ENCODE measurements around the gene GTF2F2. TPM values are rescaled to one million over a fixed set of nuclear protein-coding genes. Genes with fewer than 3 reads are reported as not detected.

GTF2F2 gene
- total RNA-seq, 4 donors from 2014 or later: 9.4 to 23.3 (median 19.6) TPM

DNA sequence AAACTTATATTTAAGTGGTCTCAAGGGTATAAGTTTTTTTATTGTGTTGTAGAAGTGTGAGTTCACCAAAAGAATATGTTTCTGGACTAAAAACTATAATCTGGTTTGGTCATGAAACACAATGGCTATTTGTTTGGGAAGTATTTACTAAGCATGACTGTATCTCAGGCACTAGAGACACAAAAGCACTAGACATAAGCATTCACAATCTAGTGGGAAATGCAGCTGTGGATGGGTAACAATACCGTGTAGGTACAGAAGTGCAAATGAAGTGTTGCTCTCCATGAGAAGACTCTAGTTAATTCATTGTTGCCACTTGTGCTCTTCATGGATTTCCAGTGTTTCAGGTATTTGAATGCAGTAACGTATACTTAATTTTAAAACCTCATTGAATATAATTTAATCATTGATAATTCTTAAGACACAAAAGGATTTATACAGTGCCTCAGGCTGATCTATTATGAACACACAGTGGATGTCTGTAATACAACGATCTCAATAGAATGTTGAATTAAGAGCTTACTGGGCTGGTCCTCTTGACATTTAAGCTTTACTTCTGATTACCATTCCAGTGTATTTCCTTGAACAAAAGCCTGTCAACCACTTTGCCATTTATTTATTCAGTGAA, 169.7 kb downstream of the GTF2F2 start:
- intact Hi-C loops (cut with DNase I): no loop called here
- Histone ChIP-seq H3K36me3 (peaks cover 0 to 37% (median 0%) of the 10 kb centered on the region in 3 donors), H3K27me3 (no peaks in the 10 kb centered on the region), H3K9me3 (no peaks in the 10 kb centered on the region), H3K4me3 (no peak overlapping the region), H3K27ac (no peak overlapping the region), H3K4me1 (no peaks in the 10 kb centered on the region)
- DNase-seq: no peak
- no peak for TF ChIP-seq POLR2A (IDR thresholded peaks at IDR 0.05)
- TF ChIP-seq, protein P1, sequence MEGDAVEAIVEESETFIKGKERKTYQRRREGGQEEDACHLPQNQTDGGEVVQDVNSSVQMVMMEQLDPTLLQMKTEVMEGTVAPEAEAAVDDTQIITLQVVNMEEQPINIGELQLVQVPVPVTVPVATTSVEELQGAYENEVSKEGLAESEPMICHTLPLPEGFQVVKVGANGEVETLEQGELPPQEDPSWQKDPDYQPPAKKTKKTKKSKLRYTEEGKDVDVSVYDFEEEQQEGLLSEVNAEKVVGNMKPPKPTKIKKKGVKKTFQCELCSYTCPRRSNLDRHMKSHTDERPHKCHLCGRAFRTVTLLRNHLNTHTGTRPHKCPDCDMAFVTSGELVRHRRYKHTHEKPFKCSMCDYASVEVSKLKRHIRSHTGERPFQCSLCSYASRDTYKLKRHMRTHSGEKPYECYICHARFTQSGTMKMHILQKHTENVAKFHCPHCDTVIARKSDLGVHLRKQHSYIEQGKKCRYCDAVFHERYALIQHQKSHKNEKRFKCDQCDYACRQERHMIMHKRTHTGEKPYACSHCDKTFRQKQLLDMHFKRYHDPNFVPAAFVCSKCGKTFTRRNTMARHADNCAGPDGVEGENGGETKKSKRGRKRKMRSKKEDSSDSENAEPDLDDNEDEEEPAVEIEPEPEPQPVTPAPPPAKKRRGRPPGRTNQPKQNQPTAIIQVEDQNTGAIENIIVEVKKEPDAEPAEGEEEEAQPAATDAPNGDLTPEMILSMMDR (IDR thresholded peaks at IDR 0.05): no peak
- 80 to 87% methylated on average over 3 of the region's 3 CpGs for WGBS, 2 donors

DNA sequence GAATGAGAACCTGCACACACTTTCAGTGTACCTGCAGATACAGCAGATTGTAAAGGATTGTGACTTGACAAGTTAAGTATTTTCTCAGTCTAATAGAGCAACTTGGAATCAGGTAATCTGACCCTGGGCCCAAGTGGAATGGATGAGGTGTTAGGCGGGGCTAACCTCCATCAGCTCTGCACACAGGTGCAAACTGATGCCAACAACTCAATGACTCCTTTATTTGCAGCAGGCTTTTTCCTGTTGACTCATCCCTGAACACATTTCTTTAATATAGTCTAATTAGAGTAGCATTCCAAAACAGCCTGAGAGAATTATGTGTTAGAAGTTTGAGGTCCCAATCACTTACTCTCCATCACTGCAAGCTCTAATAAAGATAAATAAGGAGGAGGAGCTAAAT, 171.9 kb downstream of the GTF2F2 start:
- no peak for DNase-seq
- no peak overlapping the region for H3K27ac ChIP-seq
- TF ChIP-seq, protein P1 (IDR thresholded peaks at IDR 0.05): no peak
- no peak for TF ChIP-seq POLR2A (IDR thresholded peaks at IDR 0.05)
- peaks cover 0 to 17% (median 0%) of the 10 kb centered on the region in 3 donors for H3K36me3 ChIP-seq
- 33 to 50% methylated on average over 1 of the region's 1 CpG for WGBS, 2 donors
- H3K27me3 ChIP-seq: no peaks in the 10 kb centered on the region
- H3K9me3 ChIP-seq: no peaks in the 10 kb centered on the region
- intact Hi-C loops (cut with DNase I): no loop called here
- H3K4me1 ChIP-seq: no peaks in the 10 kb centered on the region
- no peak overlapping the region for H3K4me3 ChIP-seq

- 67 to 82% methylated on average over 7 of the region's 7 CpGs for WGBS, 2 donors
Measured at GRCh38 chr13:45295536-45295935, 175.2 kb downstream of the GTF2F2 start.

DNA sequence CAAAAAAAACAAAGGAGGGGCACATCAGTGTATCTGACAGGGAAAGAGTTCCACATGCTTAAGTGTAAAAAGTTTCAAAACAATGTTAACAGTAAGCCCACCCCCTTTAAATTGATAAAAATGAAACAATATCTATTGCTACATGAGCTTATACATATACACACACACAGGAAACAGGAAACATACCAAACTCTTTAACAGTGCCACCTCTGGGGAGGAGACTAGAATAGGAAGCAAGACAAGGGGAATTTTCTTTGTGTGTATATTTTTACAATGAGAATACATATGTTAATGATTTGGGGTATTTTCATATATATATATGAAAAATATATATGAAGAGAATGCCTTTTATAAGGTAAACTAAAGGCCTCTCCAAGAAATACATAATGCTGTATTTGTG, 175.9 kb downstream of the GTF2F2 start:
- TF ChIP-seq, protein P1 (IDR thresholded peaks at IDR 0.05): no peak
- TF ChIP-seq POLR2A (IDR thresholded peaks at IDR 0.05): no peak
- Histone ChIP-seq H3K4me1 (no peaks in the 10 kb centered on the region), H3K27ac (no peak overlapping the region), H3K9me3 (no peaks in the 10 kb centered on the region), H3K4me3 (no peak overlapping the region), H3K36me3 (no peaks in the 10 kb centered on the region), H3K27me3 (peaks cover 0 to 13% (median 0%) of the 10 kb centered on the region in 4 donors)
- DNase-seq: no peak
- intact Hi-C loops (cut with DNase I): no loop called here

More at GRCh38 chr13:45295536-45295935, 175.2 kb downstream of the GTF2F2 start:
- no peak overlapping the region for H3K27ac ChIP-seq
- H3K36me3 ChIP-seq: no peaks in the 10 kb centered on the region
- no peak for TF ChIP-seq POLR2A (IDR thresholded peaks at IDR 0.05)
- TF ChIP-seq, protein P1 (IDR thresholded peaks at IDR 0.05): no peak
- H3K9me3 ChIP-seq: no peaks in the 10 kb centered on the region
- no peak for DNase-seq
- intact Hi-C loops (cut with DNase I): no loop called here
- peaks cover 0 to 6% (median 0%) of the 10 kb centered on the region in 4 donors for H3K27me3 ChIP-seq
- no peaks in the 10 kb centered on the region for H3K4me1 ChIP-seq
- no peak overlapping the region for H3K4me3 ChIP-seq

DNA sequence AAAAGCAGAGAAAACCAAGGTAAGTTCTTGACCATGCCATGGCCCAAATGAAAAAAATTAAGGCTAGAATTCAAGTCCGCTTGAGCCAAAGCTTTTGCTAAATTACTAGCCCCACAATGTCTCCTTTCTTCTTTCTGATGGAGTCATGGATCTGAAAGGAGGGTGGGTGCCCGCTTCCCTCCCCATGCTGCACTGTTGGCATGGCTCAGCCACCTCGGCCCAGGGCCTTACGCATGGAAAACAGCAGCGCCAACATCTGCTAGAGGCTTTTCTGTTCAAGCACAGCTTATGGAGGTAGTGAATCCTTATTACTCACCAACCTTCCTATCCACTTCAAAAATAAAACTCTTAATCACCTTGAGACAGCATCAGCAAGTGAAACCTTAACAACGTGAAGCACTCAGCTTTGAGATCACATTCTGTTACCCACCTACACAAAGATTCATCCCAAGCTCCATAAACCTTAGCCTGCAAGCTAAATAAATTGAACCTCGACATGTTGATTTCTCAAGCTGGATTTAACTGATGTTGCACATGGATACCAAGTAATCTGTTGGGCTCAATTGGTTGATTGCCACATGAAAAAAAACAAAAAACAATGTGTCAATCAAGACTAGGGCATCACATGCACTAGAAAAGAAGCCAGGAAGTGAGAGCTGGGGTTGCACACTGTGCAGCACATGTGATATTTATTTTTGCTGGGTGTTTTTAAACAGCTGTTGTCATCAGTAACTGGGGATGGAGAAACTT, 177.3 kb downstream of the GTF2F2 start:
- DNase-seq: no peak
- Histone ChIP-seq H3K27me3 (peaks cover 0 to 25% (median 0%) of the 10 kb centered on the region in 4 donors), H3K4me3 (no peak overlapping the region), H3K27ac (no peak overlapping the region), H3K9me3 (no peaks in the 10 kb centered on the region), H3K36me3 (no peaks in the 10 kb centered on the region), H3K4me1 (no peaks in the 10 kb centered on the region)
- intact Hi-C loops (cut with DNase I): no loop called here
- WGBS, 2 donors: 78 to 79% methylated on average over 6 to 7 of the region's 7 CpGs
- no peak for TF ChIP-seq POLR2A (IDR thresholded peaks at IDR 0.05)
